Fibroblast of lung (primary cell): ENCODE results near the gene RABAC1. TPM values are rescaled to one million over a fixed set of nuclear protein-coding genes. Genes with fewer than 3 reads are reported as not detected.

ENCODE experiments used
- DNase-seq, 2 donors: peaks; one replicate each; pipeline versions ENCODE4 v3.0.0 to v3.0.0-alpha.2; 2010; ENCODE audit warnings: low read depth in 2 of 2
- H2AFZ ChIP-seq: 2 replicates; pipeline ENCODE4 v1.5.1; 2012; ENCODE audit warnings: low read length, control low read depth, inconsistent platforms
- H3K27ac ChIP-seq: 2 replicates; pipeline ENCODE4 v1.5.1; 2011; ENCODE audit warnings: low read length, control low read depth; ENCODE audit not compliant: insufficient read depth
- H3K27me3 ChIP-seq: 2 replicates; pipeline ENCODE4 v1.5.1; 2011; ENCODE audit warnings: mild to moderate bottlenecking, low read length; ENCODE audit not compliant: control insufficient read depth, insufficient read depth
- H3K36me3 ChIP-seq: 2 replicates; pipeline ENCODE4 v1.5.1; 2011; ENCODE audit warnings: low read length; ENCODE audit not compliant: control insufficient read depth, insufficient read depth
- H3K4me1 ChIP-seq: 2 replicates; pipeline ENCODE4 v1.5.1; 2011; ENCODE audit warnings: low read length; ENCODE audit not compliant: control insufficient read depth, insufficient read depth; ENCODE audit errors: extremely low read depth
- H3K4me2 ChIP-seq: 2 replicates; pipeline ENCODE4 v1.5.1; 2011; ENCODE audit warnings: low read length, control low read depth; ENCODE audit not compliant: insufficient read depth; ENCODE audit errors: extremely low read depth
- H3K4me3 ChIP-seq, 4 experiments: fragments of 200-600 bp in 1 of 4; sonication (generic) in 1 of 4; replicated peaks in 1 of 4; 2 replicates each; pipeline ENCODE4 v1.5.1; 2011 to 2016; ENCODE audit warnings: low read length in 4 of 4, low read depth in 3 of 4, mild to moderate bottlenecking in 3 of 4, control low read depth in 2 of 4, inconsistent platforms in 1 of 4, mixed read lengths in 1 of 4; ENCODE audit not compliant: insufficient read depth in 1 of 4; ENCODE audit errors: control extremely low read depth in 1 of 4
- H3K79me2 ChIP-seq: 2 replicates; pipeline ENCODE4 v1.5.1; 2012; ENCODE audit warnings: mild to moderate bottlenecking, low read length, inconsistent platforms; ENCODE audit not compliant: control insufficient read depth, insufficient read depth
- H3K9ac ChIP-seq: 2 replicates; pipeline ENCODE4 v1.5.1; 2011; ENCODE audit warnings: mild to moderate bottlenecking, low read length, control low read depth; ENCODE audit not compliant: insufficient read depth
- H3K9me3 ChIP-seq: 2 replicates; pipeline ENCODE4 v1.5.1; 2012; ENCODE audit warnings: low read depth, low read length; ENCODE audit not compliant: control insufficient read depth, insufficient read depth
- H4K20me1 ChIP-seq: 2 replicates; pipeline ENCODE4 v1.5.1; 2011; ENCODE audit warnings: low read length; ENCODE audit not compliant: control insufficient read depth, insufficient read depth; ENCODE audit errors: extremely low read depth
- EZH2 ChIP-seq: IDR thresholded peaks from 2 replicates; pipeline ENCODE4 v1.5.1; 2012; ENCODE audit warnings: low read length, control low read depth, mild to moderate bottlenecking; ENCODE audit errors: missing control alignments
- polyA plus RNA-seq, 2 donors: library from polyadenylated mRNA; depleted of rRNA in 1 of 2; stranded (reverse) in 1 of 2; unstranded in 1 of 2; fragments of >200 nt; gene quantifications; 2 replicates each; pipeline ENCODE4 v1.2.1, GENCODE V29; 2011 to 2012; ENCODE audit warnings: missing spikeins in 1 of 2
- total RNA-seq: library from RNA; depleted of rRNA; stranded (reverse); fragments of >200 nt; gene quantifications from 2 replicates; pipeline ENCODE4 v1.2.1, GENCODE V29; 2014
- TF ChIP-seq, protein P1 (sequence below), 2 donors: IDR thresholded peaks in 1 of 2; conservative IDR thresholded peaks in 1 of 2; 1 replicate in 1 of 2; 2 replicates in 1 of 2; pipeline ENCODE4 v1.5.1; 2011 to 2012; ENCODE audit warnings: low read length in 2 of 2, control low read depth in 1 of 2, inconsistent platforms in 1 of 2, low read depth in 1 of 2, mild to moderate bottlenecking in 1 of 2

Gene RABAC1
- total and polyA plus RNA-seq, 2 donors (not counting 1 experiment from before 2014, with no cell fraction given): 163 to 193 TPM

DNA sequence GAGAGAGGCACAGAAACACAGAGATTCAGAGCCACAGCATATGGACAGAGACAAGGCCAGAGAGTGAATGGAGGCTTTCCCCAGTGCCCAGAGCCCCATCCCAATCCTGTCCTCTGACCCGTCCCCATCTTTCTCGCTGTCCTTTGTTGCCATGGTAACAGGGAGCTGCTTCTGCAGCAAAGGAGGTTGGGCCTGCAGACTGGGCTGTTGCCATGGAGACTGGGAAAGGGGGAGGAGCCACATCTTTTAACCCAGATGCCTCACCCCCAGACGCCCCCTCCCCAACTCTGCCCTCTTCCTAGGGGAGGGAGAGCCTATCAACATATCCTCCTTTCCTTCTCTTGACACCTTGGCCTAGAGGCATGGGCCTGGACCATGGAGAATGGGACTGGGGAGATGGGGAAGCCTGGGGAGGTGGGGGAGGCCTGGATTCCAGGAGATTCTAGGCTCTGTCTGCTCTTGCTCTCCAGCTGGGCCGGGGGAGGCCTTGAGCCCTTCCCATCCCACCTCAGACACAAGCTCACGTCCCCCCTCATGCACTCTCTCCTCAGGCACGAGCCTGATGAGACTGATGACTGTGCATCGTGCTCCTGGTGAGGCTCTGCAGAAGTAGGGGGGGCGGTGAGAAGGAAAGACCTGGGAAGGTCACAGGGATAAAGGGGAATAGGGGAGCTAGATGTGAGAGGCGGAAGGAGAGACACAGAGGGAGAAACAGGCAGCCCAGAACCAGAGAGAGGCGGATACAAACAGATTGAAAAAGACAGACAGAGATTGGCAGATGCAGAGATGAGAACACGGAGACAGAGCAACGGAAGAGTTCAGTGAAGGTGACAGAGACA is 37.1 kb upstream of the RABAC1 start:
- Histone ChIP-seq H3K9me3 (no peaks in the 10 kb centered on the region), H3K27ac (no peak overlapping the region), H3K79me2 (no peaks in the 10 kb centered on the region), H2AFZ (no peak overlapping the region), H3K9ac (no peak overlapping the region), H3K27me3 (peaks cover 35% of the 10 kb centered on the region), H3K4me2 (no peak overlapping the region), H3K4me1 (no peaks in the 10 kb centered on the region), H4K20me1 (no peaks in the 10 kb centered on the region), H3K4me3 (no peak overlapping the region), H3K36me3 (no peaks in the 10 kb centered on the region)
- DNase-seq: no peak
- TF ChIP-seq EZH2: no peak
- TF ChIP-seq, protein P1, sequence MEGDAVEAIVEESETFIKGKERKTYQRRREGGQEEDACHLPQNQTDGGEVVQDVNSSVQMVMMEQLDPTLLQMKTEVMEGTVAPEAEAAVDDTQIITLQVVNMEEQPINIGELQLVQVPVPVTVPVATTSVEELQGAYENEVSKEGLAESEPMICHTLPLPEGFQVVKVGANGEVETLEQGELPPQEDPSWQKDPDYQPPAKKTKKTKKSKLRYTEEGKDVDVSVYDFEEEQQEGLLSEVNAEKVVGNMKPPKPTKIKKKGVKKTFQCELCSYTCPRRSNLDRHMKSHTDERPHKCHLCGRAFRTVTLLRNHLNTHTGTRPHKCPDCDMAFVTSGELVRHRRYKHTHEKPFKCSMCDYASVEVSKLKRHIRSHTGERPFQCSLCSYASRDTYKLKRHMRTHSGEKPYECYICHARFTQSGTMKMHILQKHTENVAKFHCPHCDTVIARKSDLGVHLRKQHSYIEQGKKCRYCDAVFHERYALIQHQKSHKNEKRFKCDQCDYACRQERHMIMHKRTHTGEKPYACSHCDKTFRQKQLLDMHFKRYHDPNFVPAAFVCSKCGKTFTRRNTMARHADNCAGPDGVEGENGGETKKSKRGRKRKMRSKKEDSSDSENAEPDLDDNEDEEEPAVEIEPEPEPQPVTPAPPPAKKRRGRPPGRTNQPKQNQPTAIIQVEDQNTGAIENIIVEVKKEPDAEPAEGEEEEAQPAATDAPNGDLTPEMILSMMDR (conservative IDR thresholded peaks at IDR 0.05 in 1 of 2, IDR thresholded peaks at IDR 0.05 in 1 of 2; ENCODE audit: low read depth in 1 of 2, low read length in 2 of 2): no peak

DNA sequence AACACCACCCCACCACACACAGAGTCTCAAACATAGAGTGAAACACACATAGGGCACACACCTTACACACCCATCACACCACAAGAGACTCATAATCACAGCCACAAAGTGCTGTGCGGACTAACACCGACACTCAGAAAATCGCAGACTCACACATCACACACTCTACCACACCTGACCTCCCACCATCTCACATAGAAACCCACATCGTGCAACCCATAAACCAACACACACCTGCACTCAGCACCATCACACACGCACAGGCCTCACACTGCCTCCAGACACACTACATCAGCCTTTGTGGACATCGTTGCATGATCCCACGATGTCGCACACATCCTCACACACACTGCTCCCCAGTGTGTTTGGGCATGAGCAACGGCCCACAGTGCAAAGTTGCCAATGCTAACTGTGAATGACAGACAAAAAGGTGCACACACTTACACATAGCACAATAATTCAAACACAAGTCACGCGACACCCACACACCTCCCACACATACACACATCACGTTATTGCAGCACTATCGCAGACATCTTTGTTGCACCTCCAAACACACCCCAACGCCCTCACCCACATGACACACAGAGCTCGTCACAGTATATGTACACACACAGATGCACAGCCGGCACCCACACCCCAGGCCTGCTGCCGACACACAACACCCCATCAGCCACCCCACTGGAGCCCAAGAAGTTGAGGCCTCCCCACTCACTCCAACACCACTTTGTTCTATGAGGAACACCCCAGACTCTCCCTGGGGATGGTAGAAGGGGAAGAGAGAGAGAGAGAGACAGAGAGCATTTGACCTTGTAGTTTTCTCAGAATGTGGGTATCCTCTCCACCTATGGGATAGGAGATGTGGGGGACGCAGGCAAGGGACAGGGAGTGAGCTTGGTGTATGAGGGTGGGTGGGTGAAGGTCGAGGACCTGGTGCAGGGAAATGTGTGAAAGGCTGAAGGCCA is 36.2 kb upstream of the RABAC1 start:
- Histone ChIP-seq H2AFZ (no peak overlapping the region), H3K27ac (no peak overlapping the region)

More for the DNA sequence above, 36.2 kb upstream of the RABAC1 start:
- Histone ChIP-seq H3K4me1 (no peaks in the 10 kb centered on the region), H3K36me3 (no peaks in the 10 kb centered on the region), H3K9me3 (no peaks in the 10 kb centered on the region), H3K4me2 (no peak overlapping the region), H3K27me3 (peaks cover 31% of the 10 kb centered on the region), H4K20me1 (no peaks in the 10 kb centered on the region), H3K4me3 (no peak overlapping the region), H3K79me2 (no peaks in the 10 kb centered on the region), H3K9ac (no peak overlapping the region)
- no peak for DNase-seq
- TF ChIP-seq EZH2: no peak
- TF ChIP-seq, protein P1 (conservative IDR thresholded peaks at IDR 0.05 in 1 of 2, IDR thresholded peaks at IDR 0.05 in 1 of 2; ENCODE audit: low read depth in 1 of 2, low read length in 2 of 2): no peak
